Muscle of arm (tissue), 12 donors: ENCODE data around the gene ZBTB39. TPM values are rescaled to one million over a fixed set of nuclear protein-coding genes. Genes with fewer than 3 reads are reported as not detected.

Experiments used
- DNase-seq: peaks from one replicate; pipeline ENCODE4 v3.0.0-alpha.2; 2013
- polyA plus RNA-seq, 12 donors: library from polyadenylated mRNA; unstranded; fragments of 120-200 nt; gene quantifications; one replicate each; pipeline ENCODE4 v1.2.1, GENCODE V29; 2013; ENCODE audit not compliant: insufficient read length in 12 of 12

Gene ZBTB39
- polyA plus RNA-seq, 12 donors, result 4.2 to 8.1 (median 6.3) TPM; not detected in 1

- DNase-seq, result no peak
Measured at GRCh38 chr12:56951582-56952339, 54.6 kb downstream of the ZBTB39 start.

DNA sequence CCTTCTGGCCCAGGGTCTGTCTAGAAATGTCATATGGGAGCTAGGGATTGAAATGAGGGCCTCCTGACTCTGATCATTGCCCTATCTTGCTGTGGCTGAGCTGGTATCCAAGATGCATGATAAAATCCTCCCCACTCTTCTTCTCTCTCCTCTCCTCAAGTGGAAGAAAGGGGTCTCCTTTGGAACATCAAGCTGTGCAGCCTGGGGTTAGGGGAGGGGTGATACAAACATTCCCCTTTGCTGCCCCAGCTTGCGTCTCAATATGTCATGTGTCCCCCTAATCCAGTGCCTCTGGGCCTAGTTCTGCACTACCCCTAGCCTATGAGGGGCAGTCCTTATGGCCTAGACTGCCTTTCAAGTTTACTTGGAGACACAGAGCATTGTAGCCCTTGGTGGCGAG lies 57.5 kb downstream of the ZBTB39 start:
- no peak for DNase-seq

Other genes starting within 250 kb of the ZBTB39 start
- gene HSD17B6, start 243.2 kb downstream of the ZBTB39 start, polyA plus RNA-seq, result 1 to 10 TPM in 1 of 12 donors, under 1 TPM in 9, not detected in 2; 0.28 to 1.4 (median 0.35) TPM
- gene SDR9C7, start 72.1 kb downstream of the ZBTB39 start, polyA plus RNA-seq, result 1 to 10 TPM in 1 of 12 donors, under 1 TPM in 9, not detected in 2; 0.24 to 1.1 (median 0.42) TPM
- gene RDH16, start 48.9 kb downstream of the ZBTB39 start, polyA plus RNA-seq, result under 1 TPM in 10 of 12 donors, not detected in 2; 0.13 to 0.74 (median 0.34) TPM
- 1 to 10 TPM in 1 of 12 donors, under 1 TPM in 5, not detected in 6; 0.21 to 1.3 (median 0.63) TPM for gene TAC3, start 10.0 kb upstream of the ZBTB39 start, polyA plus RNA-seq
- gene MYO1A, start 43.6 kb upstream of the ZBTB39 start, polyA plus RNA-seq, result 10 to 100 TPM in 1 of 12 donors, under 1 TPM in 5, not detected in 6; 0.05 to 34.7 (median 0.29) TPM
- gene NEMP1, start 72.2 kb upstream of the ZBTB39 start, polyA plus RNA-seq, result 100 to 1,000 TPM in 1 of 12 donors, 10 to 100 TPM in 11; 15.0 to 150 (median 22.3) TPM
- gene NAB2, start 82.6 kb upstream of the ZBTB39 start, polyA plus RNA-seq, result 10 to 100 TPM in 11 of 12 donors, not detected in 1; 22.3 to 59.0 (median 28.5) TPM
- 100 to 1,000 TPM in 1 of 12 donors, 10 to 100 TPM in 10, not detected in 1; 24.1 to 145 (median 40.5) TPM for gene STAT6, start 104.8 kb upstream of the ZBTB39 start, polyA plus RNA-seq
- gene LRP1, start 121.9 kb upstream of the ZBTB39 start, polyA plus RNA-seq, result 100 to 1,000 TPM in 7 of 12 donors, 10 to 100 TPM in 4, not detected in 1; 81.0 to 163 (median 123) TPM
- gene LRP1-AS, start 141.1 kb upstream of the ZBTB39 start, polyA plus RNA-seq, result 1 to 10 TPM in 4 of 12 donors, under 1 TPM in 5, not detected in 3; 0.41 to 1.5 (median 0.98) TPM
- 10 to 100 TPM in 1 of 12 donors, 1 to 10 TPM in 9, not detected in 2; 1.7 to 18.1 (median 2.4) TPM for gene NXPH4, start 210.2 kb upstream of the ZBTB39 start, polyA plus RNA-seq
- 10 to 100 TPM in 11 of 12 donors, not detected in 1; 50.8 to 97.5 (median 61.8) TPM for gene SHMT2, start 223.2 kb upstream of the ZBTB39 start, polyA plus RNA-seq
- gene STAC3, start 244.6 kb upstream of the ZBTB39 start, polyA plus RNA-seq, result 100 to 1,000 TPM in 11 of 12 donors, not detected in 1; 178 to 563 (median 396) TPM